ENCODE data around the gene HOXA3.

DNA sequence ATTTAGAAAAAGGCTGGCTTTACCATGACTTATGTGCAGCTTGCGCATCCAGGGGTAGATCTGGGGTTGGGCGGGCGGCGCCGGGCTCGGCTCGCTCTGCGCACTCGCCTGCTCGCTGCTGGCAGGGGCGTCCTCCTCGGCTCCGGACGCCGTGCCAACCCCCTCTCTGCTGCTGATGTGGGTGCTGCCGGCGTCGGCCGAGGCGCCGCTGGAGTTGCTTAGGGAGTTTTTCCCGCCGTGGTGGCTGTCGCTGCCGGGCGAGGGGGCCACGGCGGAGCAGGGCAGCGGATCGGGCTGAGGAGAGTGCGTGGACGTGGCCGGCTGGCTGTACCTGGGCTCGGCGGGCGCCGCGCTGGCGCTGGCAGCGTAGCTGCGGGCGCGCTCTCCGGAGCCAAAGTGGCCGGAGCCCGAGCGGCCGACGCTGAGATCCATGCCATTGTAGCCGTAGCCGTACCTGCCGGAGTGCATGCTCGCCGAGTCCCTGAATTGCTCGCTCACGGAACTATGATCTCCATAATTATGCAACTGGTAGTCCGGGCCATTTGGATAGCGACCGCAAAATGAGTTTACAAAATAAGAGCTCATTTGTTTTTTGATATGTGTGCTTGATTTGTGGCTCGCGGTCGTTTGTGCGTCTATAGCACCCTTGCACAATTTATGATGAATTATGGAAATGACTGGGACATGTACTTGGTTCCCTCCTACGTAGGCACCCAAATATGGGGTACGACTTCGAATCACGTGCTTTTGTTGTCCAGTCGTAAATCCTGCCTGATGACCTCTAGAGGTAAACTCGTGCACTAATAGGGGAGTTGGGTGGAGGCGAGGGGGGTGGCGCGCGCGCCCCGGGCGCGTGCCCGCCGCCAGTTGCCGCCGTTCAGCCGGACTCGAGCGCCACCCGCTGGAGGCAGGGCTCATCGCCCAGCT is 9.1 kb downstream of the HOXA3 start, which contains the start of gene HOXA5:
- TF ChIP-seq, protein P1, sequence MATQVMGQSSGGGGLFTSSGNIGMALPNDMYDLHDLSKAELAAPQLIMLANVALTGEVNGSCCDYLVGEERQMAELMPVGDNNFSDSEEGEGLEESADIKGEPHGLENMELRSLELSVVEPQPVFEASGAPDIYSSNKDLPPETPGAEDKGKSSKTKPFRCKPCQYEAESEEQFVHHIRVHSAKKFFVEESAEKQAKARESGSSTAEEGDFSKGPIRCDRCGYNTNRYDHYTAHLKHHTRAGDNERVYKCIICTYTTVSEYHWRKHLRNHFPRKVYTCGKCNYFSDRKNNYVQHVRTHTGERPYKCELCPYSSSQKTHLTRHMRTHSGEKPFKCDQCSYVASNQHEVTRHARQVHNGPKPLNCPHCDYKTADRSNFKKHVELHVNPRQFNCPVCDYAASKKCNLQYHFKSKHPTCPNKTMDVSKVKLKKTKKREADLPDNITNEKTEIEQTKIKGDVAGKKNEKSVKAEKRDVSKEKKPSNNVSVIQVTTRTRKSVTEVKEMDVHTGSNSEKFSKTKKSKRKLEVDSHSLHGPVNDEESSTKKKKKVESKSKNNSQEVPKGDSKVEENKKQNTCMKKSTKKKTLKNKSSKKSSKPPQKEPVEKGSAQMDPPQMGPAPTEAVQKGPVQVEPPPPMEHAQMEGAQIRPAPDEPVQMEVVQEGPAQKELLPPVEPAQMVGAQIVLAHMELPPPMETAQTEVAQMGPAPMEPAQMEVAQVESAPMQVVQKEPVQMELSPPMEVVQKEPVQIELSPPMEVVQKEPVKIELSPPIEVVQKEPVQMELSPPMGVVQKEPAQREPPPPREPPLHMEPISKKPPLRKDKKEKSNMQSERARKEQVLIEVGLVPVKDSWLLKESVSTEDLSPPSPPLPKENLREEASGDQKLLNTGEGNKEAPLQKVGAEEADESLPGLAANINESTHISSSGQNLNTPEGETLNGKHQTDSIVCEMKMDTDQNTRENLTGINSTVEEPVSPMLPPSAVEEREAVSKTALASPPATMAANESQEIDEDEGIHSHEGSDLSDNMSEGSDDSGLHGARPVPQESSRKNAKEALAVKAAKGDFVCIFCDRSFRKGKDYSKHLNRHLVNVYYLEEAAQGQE (IDR thresholded peaks at IDR 0.05; ENCODE audit: insufficient replicate concordance, low read depth), result no peak
- TF ChIP-seq, protein P2, sequence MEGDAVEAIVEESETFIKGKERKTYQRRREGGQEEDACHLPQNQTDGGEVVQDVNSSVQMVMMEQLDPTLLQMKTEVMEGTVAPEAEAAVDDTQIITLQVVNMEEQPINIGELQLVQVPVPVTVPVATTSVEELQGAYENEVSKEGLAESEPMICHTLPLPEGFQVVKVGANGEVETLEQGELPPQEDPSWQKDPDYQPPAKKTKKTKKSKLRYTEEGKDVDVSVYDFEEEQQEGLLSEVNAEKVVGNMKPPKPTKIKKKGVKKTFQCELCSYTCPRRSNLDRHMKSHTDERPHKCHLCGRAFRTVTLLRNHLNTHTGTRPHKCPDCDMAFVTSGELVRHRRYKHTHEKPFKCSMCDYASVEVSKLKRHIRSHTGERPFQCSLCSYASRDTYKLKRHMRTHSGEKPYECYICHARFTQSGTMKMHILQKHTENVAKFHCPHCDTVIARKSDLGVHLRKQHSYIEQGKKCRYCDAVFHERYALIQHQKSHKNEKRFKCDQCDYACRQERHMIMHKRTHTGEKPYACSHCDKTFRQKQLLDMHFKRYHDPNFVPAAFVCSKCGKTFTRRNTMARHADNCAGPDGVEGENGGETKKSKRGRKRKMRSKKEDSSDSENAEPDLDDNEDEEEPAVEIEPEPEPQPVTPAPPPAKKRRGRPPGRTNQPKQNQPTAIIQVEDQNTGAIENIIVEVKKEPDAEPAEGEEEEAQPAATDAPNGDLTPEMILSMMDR (IDR thresholded peaks at IDR 0.05; ENCODE audit: insufficient read depth, low read length), result peak; percentile 17

All from HL-60 (cell line).